ENCODE measurements around the gene CRADD. TPM values are rescaled to one million over a fixed set of nuclear protein-coding genes. Genes with fewer than 3 reads are reported as not detected.

CRADD gene
- total RNA-seq, 1 experiment from 2014 or later: 7.6 TPM

- no peak overlapping the region for H3K56ac ChIP-seq (ENCODE audit: insufficient read length, low read depth, low read length)
- peaks cover 21 to 31% (median 28%) of the 10 kb centered on the region in 3 experiments for H3K36me3 Mint-ChIP-seq (ENCODE audit: insufficient read depth in 1 of 3, low read depth in 3 of 3)
- no peak overlapping the region for H3K23ac ChIP-seq (ENCODE audit: insufficient read length, low read depth, low read length)
These were observed 72.9 kb downstream of the CRADD start for GRCh38 chr12:93750056-93750455.

More at GRCh38 chr12:93750056-93750455, 72.9 kb downstream of the CRADD start:
- Mint-ChIP-seq H3K9me3 (peaks cover 28% of the 10 kb centered on the region in 2 experiments), H3K27me3 (ENCODE audit: low read depth) (peaks cover 2% of the 10 kb centered on the region; the same call in 1 of the 2 replicates), H3K4me3 (no peak overlapping the region), H3K27ac (no peak overlapping the region), H3K4me1 (peaks cover 10 to 13% of the 10 kb centered on the region in 2 experiments; a peak in 3 of 4 replicates)
- no peak for DNase-seq
- no peak overlapping the region for H2AFZ ChIP-seq (ENCODE audit: low read length)
- H3K79me1 ChIP-seq (ENCODE audit: insufficient read depth, low read depth, low read length, poor library complexity, severe bottlenecking): no peaks in the 10 kb centered on the region
- no peak overlapping the region for H4K91ac ChIP-seq (ENCODE audit: insufficient read length, low read depth, low read length)
- no peak overlapping the region for H4K5ac ChIP-seq (ENCODE audit: insufficient read length, low read depth, low read length)
- no peak overlapping the region for H2BK20ac ChIP-seq (ENCODE audit: low read depth, low read length, poor library complexity, severe bottlenecking)
- H2BK12ac ChIP-seq (ENCODE audit: insufficient read length, low read depth, low read length): no peak overlapping the region
- no peak overlapping the region for H4K8ac ChIP-seq (replicated peaks; ENCODE audit: insufficient read length, low read depth, low read length)
- H3K4me2 ChIP-seq (ENCODE audit: insufficient read depth, insufficient read length, low read length): no peak overlapping the region
- H3K14ac ChIP-seq (ENCODE audit: insufficient read depth, low read length): no peak overlapping the region
- H4K20me1 ChIP-seq (ENCODE audit: control insufficient read depth, insufficient read depth, insufficient read length): no peaks in the 10 kb centered on the region
- H3K9me3 ChIP-seq (ENCODE audit: control insufficient read depth, low read depth, low read length): peaks cover 6% of the 10 kb centered on the region
- no peak overlapping the region for H3T11ph ChIP-seq (ENCODE audit: low read length)
- H3K23me2 ChIP-seq (ENCODE audit: insufficient read length, low read depth, low read length, poor library complexity, severe bottlenecking): no peaks in the 10 kb centered on the region
- H3K9ac ChIP-seq (ENCODE audit: extremely low read depth, insufficient read length, low read length): no peak overlapping the region
- no peak overlapping the region for H2AK5ac ChIP-seq (ENCODE audit: insufficient read length, low read length)
- H2BK15ac ChIP-seq (ENCODE audit: low read depth, low read length): no peak overlapping the region
- TF ChIP-seq CTCF (conservative IDR thresholded peaks at IDR 0.05): no peak
- no peaks in the 10 kb centered on the region for H3K4me1 ChIP-seq (ENCODE audit: insufficient read depth, low read length)
- H2BK5ac ChIP-seq (ENCODE audit: insufficient read length, low read length): no peak overlapping the region
- H3K4ac ChIP-seq (ENCODE audit: low read depth, low read length): no peak overlapping the region
- no peak overlapping the region for H3K18ac ChIP-seq (ENCODE audit: insufficient read length, low read depth, low read length)
- H3K79me2 ChIP-seq (ENCODE audit: insufficient read depth, low read length): no peaks in the 10 kb centered on the region
- H3K27me3 ChIP-seq (ENCODE audit: insufficient read depth, low read length): no peaks in the 10 kb centered on the region
- WGBS (ENCODE audit: extremely low coverage, insufficient read length, low lambda C conversion rate): no CpG with 5 or more reads among the region's 6 CpGs
- no peak overlapping the region for H2BK120ac ChIP-seq (ENCODE audit: low read depth, low read length, poor library complexity, severe bottlenecking)
- no peak overlapping the region for H3K27ac ChIP-seq (ENCODE audit: insufficient read length, low read depth, low read length)

All from H9 (cell line).